HCT116 (cell line): ENCODE measurements around the gene ITGB1BP1. TPM values are rescaled to one million over a fixed set of nuclear protein-coding genes. Genes with fewer than 3 reads are reported as not detected.

Experiments used
- ATAC-seq: fragments of 200-7000 bp; cut with Tn5 transposase; 2 replicates; pipeline ENCODE4 v1.9.1; 2020; ENCODE audit warnings: mild to moderate bottlenecking, moderate library complexity
- BruUV-seq: library from RNA; stranded (reverse); fragments of 400-500 nt; replicated peaks from 2 replicates; lab custom pipeline; 2021; lab: Mats Ljungman, UMichigan
- CTCF ChIA-PET: fragments of 300-600 bp; sonication (Branson Sonifier 250); formaldehyde crosslinking; loops from one replicate; lab custom pipeline; 2021; ENCODE audit warnings: antibody characterized with exemption; lab: Charles Lee
- POLR2A ChIA-PET: fragments of 300-600, 350-600 bp; sonication (Branson Sonifier 250); formaldehyde crosslinking; loops from one replicate; lab custom pipeline; 2021; ENCODE audit warnings: antibody characterized with exemption; lab: Charles Lee
- RAD21 ChIA-PET, 2 experiments: fragments of 300-600 bp; sonication (Branson Sonifier 250); formaldehyde crosslinking; loops; one replicate each; lab custom pipeline; 2023; ENCODE audit warnings: low total read pairs in 2 of 2; ENCODE audit not compliant: uncharacterized antibody in 2 of 2, unreplicated experiment in 2 of 2, low non-redundant PET in 1 of 2; lab: Charles Lee
- DNase-seq: peaks from one replicate; pipeline ENCODE4 v3.0.0-alpha.2; 2010; ENCODE audit warnings: low read depth, low spot score
- H2AFZ ChIP-seq: fragments of 200-600 bp; shearing (Covaris generic), sonication (generic); 2 replicates; pipeline ENCODE4 v1.6.1; 2017; ENCODE audit warnings: low read depth, mixed run types, mixed read lengths, antibody characterized with exemption, low read length; ENCODE audit not compliant: poor library complexity, severe bottlenecking
- H3K27ac ChIP-seq: 2 replicates; pipeline ENCODE4 v1.5.1; 2012; ENCODE audit warnings: low read depth, low read length
- H3K27me3 ChIP-seq: fragments of 200-600 bp; sonication (generic); 2 replicates; pipeline ENCODE4 v1.6.1; 2016; ENCODE audit warnings: mixed run types, low read length, mixed read lengths; ENCODE audit not compliant: insufficient read depth
- H3K36me3 ChIP-seq, 2 experiments: fragments of 200-500 bp in 1 of 2; fragments of 200-600 bp in 1 of 2; sonication (Bioruptor generic) in 1 of 2; sonication (generic) in 1 of 2; 2 replicates each; pipeline versions ENCODE4 v1.5.1 to v1.6.1; 2014 to 2016; ENCODE audit warnings: low read length in 2 of 2, inconsistent platforms in 1 of 2, mixed read lengths in 1 of 2, mixed run types in 1 of 2; ENCODE audit not compliant: insufficient read depth in 2 of 2, control insufficient read depth in 1 of 2
- H3K4me1 ChIP-seq, 2 experiments: fragments of 200-600 bp in 1 of 2; sonication (generic) in 1 of 2; 2 replicates each; pipeline versions ENCODE4 v1.5.1 to v1.6.1; 2012 to 2017; ENCODE audit warnings: low read length in 2 of 2, inconsistent platforms in 1 of 2, mild to moderate bottlenecking in 1 of 2, mixed read lengths in 1 of 2, mixed run types in 1 of 2, moderate library complexity in 1 of 2; ENCODE audit not compliant: insufficient read depth in 2 of 2, control insufficient read depth in 1 of 2
- H3K4me2 ChIP-seq: fragments of 200-600 bp; sonication (generic); 2 replicates; pipeline ENCODE4 v1.6.1; 2017; ENCODE audit warnings: mixed run types, low read length, mixed read lengths
- H3K4me3 ChIP-seq, 2 experiments: fragments of 200-600 bp in 1 of 2; sonication (generic) in 1 of 2; replicated peaks in 1 of 2; 2 replicates each; pipeline ENCODE4 v1.5.1; 2011 to 2016; ENCODE audit warnings: low read length in 2 of 2, control low read depth in 1 of 2, low read depth in 1 of 2, mild to moderate bottlenecking in 1 of 2, mixed read lengths in 1 of 2, mixed run types in 1 of 2
- H3K79me2 ChIP-seq: fragments of 200-600 bp; sonication (generic); 2 replicates; pipeline ENCODE4 v1.6.1; 2017; ENCODE audit warnings: mild to moderate bottlenecking, mixed run types, low read length, moderate library complexity, mixed read lengths; ENCODE audit not compliant: insufficient read depth
- H3K9ac ChIP-seq: fragments of 200-600 bp; sonication (generic); 2 replicates; pipeline ENCODE4 v1.6.1; 2016; ENCODE audit warnings: low read length, mixed read lengths
- H3K9me2 ChIP-seq: fragments of 200-600 bp; sonication (generic), shearing (Covaris generic); 2 replicates; pipeline ENCODE4 v1.6.1; 2017; ENCODE audit warnings: mixed run types, mild to moderate bottlenecking, moderate library complexity; ENCODE audit not compliant: insufficient read depth
- H3K9me3 ChIP-seq, 2 experiments: fragments of 200-500 bp in 1 of 2; fragments of 200-600 bp in 1 of 2; sonication (Bioruptor generic) in 1 of 2; sonication (generic) in 1 of 2; 2 replicates each; pipeline ENCODE4 v1.6.1; 2014 to 2017; ENCODE audit warnings: low read length in 2 of 2, mixed read lengths in 2 of 2, inconsistent platforms in 1 of 2, low read depth in 1 of 2, mild to moderate bottlenecking in 1 of 2, mixed run types in 1 of 2, moderate library complexity in 1 of 2; ENCODE audit not compliant: control insufficient read depth in 1 of 2, insufficient read depth in 1 of 2
- H4K20me1 ChIP-seq: fragments of 200-600 bp; sonication (generic), shearing (Covaris generic); 2 replicates; pipeline ENCODE4 v1.6.1; 2017; ENCODE audit warnings: mixed run types, mild to moderate bottlenecking, moderate library complexity; ENCODE audit not compliant: insufficient read depth
- CBX3 ChIP-seq: IDR thresholded peaks from 2 replicates; pipeline ENCODE4 v1.6.1; 2012; ENCODE audit warnings: low read depth
- CEBPB ChIP-seq: IDR thresholded peaks from 2 replicates; pipeline ENCODE4 v1.6.1; 2012; ENCODE audit warnings: low read depth
- ELF1 ChIP-seq: IDR thresholded peaks from 2 replicates; pipeline ENCODE4 v1.6.1; 2012; ENCODE audit warnings: low read depth, borderline replicate concordance
- EZH2 ChIP-seq: fragments of 200-600 bp; sonication (generic); IDR thresholded peaks from 2 replicates; pipeline ENCODE4 v1.6.1; 2017; ENCODE audit warnings: antibody characterized with exemption, mixed run types
- EZH2phosphoT487 ChIP-seq: fragments of 200-600 bp; IDR thresholded peaks from 2 replicates; pipeline ENCODE4 v1.6.1; 2018; ENCODE audit warnings: antibody characterized with exemption, borderline replicate concordance
- FOSL1 ChIP-seq: IDR thresholded peaks from 2 replicates; pipeline ENCODE4 v1.6.1; 2012; ENCODE audit warnings: low read depth
- JUND ChIP-seq: IDR thresholded peaks from 2 replicates; pipeline ENCODE4 v1.6.1; 2012
- POLR2A ChIP-seq: IDR thresholded peaks from 2 replicates; pipeline ENCODE4 v1.7.0; 2011; ENCODE audit warnings: borderline replicate concordance; ENCODE audit not compliant: insufficient read depth, insufficient read length; ENCODE audit errors: extremely low read depth
- RAD21 ChIP-seq: IDR thresholded peaks from 2 replicates; pipeline ENCODE4 v1.6.1; 2012; ENCODE audit warnings: low read depth, mild to moderate bottlenecking
- SIN3A ChIP-seq: IDR thresholded peaks from 2 replicates; pipeline ENCODE4 v1.6.1; 2012; ENCODE audit warnings: low read depth
- SP1 ChIP-seq: IDR thresholded peaks from 2 replicates; pipeline ENCODE4 v1.6.1; 2012; ENCODE audit warnings: low read depth
- TCF7L2 ChIP-seq: IDR thresholded peaks from 2 replicates; pipeline ENCODE4 v1.7.0; 2011; ENCODE audit warnings: borderline replicate concordance, inconsistent platforms; ENCODE audit not compliant: insufficient read depth, insufficient read length; ENCODE audit errors: extremely low read depth
- YY1 ChIP-seq: IDR thresholded peaks from 2 replicates; pipeline ENCODE4 v1.6.1; 2011; ENCODE audit warnings: low read length, low read depth, moderate library complexity, mild to moderate bottlenecking; ENCODE audit not compliant: insufficient replicate concordance; ENCODE audit errors: extremely low read depth
- ZFX ChIP-seq: fragments of 450-650 bp; IDR thresholded peaks from 2 replicates; pipeline ENCODE4 v1.6.1; 2017
- ZNF274 ChIP-seq: fragments of 200-500 bp; sonication (Bioruptor generic); IDR thresholded peaks from 2 replicates; pipeline ENCODE4 v1.6.1; 2014; ENCODE audit warnings: mild to moderate bottlenecking, low read depth, low read length, inconsistent platforms
- intact Hi-C: fragments of 100-400 bp; cut with micrococcal nuclease; formaldehyde crosslinking; loops from 2 replicates; pipeline ENCODE4 v1.10.0; 2022
- total RNA-seq: library from RNA; stranded (reverse); gene quantifications from one replicate; pipeline ENCODE4 v1.2.1, GENCODE V29; 2021; ENCODE audit not compliant: unreplicated experiment
- TF ChIP-seq, protein P1 (sequence below): IDR thresholded peaks from 2 replicates; pipeline ENCODE4 v1.6.1; 2011; ENCODE audit warnings: mild to moderate bottlenecking, low read length, moderate library complexity; ENCODE audit not compliant: insufficient replicate concordance; ENCODE audit errors: extremely low read depth
- TF ChIP-seq, protein P2 (sequence below), 3 experiments: fragments of 200-600 bp in 1 of 3; sonication (generic) in 1 of 3; IDR thresholded peaks in 2 of 3; conservative IDR thresholded peaks in 1 of 3; 2 replicates each; pipeline ENCODE4 v1.5.1; 2012 to 2017; ENCODE audit warnings: low read depth in 2 of 3, low read length in 2 of 3, antibody characterized with exemption in 1 of 3, borderline replicate concordance in 1 of 3, control low read depth in 1 of 3, mild to moderate bottlenecking in 1 of 3, mixed read lengths in 1 of 3, mixed run types in 1 of 3, moderate library complexity in 1 of 3; ENCODE audit not compliant: insufficient read depth in 1 of 3

Gene ITGB1BP1
- total RNA-seq, 1 experiment from 2014 or later, result 86.9 TPM

DNA sequence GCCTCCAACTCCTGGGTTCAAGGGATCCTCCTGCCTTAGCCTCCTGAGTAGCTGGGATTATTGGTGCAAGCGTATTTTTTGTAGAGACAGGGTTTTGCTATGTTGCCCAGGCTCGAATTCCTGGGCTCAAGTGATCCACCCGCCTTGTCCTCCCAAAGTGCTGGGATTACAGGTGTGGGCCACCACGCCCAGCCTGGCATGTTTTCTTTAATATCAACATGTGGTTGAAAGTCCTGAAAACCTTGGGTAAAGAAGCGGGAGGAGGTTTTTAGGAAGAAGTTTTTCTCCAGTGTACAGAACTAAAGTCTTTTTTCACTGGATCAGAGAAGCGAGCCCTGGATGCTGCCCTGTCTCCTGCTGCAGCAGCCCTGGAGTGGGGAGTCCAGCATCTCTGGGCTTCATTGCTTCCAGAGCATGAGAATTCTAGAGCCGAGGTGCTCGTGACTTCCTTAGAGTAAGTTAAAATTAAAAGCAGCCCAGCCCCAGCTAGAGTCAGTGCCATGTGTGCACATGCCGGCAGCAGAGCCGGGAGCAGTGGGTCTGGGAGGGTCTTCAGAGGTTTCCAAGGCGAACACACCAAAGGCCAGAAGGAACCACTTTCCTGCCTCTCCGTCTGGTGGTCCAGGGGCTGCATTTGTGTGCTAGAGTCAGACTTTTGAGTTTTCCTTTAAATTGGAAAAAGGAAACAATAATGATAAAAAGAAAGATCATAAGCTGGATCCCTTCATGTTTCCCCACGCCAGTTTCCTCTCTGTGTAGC, 31.2 kb downstream of the ITGB1BP1 start:
- peaks cover 7 to 9% of the 10 kb centered on the region in 2 experiments for H3K4me1 ChIP-seq
- H3K36me3 ChIP-seq, result peaks cover 0 to 4% of the 10 kb centered on the region in 2 experiments; a peak in 1 of 4 replicates
- no peak overlapping the region for H2AFZ ChIP-seq
- H3K9ac ChIP-seq, result no peak overlapping the region
- intact Hi-C loops, result no loop called here
- H3K4me3 ChIP-seq, result no peak overlapping the region
- DNase-seq, result no peak
- POLR2A ChIA-PET, result no interaction called here
- H3K27me3 ChIP-seq, result no peaks in the 10 kb centered on the region
- H3K27ac ChIP-seq, result no peak overlapping the region
- no peaks in the 10 kb centered on the region for H3K9me3 ChIP-seq
- no peaks in the 10 kb centered on the region for H3K9me2 ChIP-seq
- H3K79me2 ChIP-seq, result no peaks in the 10 kb centered on the region
- H4K20me1 ChIP-seq, result no peaks in the 10 kb centered on the region
- RAD21 ChIA-PET, result no interaction called here
- ATAC-seq, result no peak
- no peak overlapping the region for H3K4me2 ChIP-seq
- TF ChIP-seq EZH2phosphoT487 (no peak), CEBPB (no peak), JUND (no peak), FOSL1 (no peak), POLR2A (no peak), ELF1 (no peak), CBX3 (no peak), RAD21 (no peak), ZNF274 (no peak), SIN3A (no peak), TCF7L2 (no peak), SP1 (no peak), EZH2 (no peak), ZFX (no peak), YY1 (no peak)
- TF ChIP-seq, protein P1, sequence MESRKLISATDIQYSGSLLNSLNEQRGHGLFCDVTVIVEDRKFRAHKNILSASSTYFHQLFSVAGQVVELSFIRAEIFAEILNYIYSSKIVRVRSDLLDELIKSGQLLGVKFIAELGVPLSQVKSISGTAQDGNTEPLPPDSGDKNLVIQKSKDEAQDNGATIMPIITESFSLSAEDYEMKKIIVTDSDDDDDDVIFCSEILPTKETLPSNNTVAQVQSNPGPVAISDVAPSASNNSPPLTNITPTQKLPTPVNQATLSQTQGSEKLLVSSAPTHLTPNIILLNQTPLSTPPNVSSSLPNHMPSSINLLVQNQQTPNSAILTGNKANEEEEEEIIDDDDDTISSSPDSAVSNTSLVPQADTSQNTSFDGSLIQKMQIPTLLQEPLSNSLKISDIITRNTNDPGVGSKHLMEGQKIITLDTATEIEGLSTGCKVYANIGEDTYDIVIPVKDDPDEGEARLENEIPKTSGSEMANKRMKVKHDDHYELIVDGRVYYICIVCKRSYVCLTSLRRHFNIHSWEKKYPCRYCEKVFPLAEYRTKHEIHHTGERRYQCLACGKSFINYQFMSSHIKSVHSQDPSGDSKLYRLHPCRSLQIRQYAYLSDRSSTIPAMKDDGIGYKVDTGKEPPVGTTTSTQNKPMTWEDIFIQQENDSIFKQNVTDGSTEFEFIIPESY, result no peak
- TF ChIP-seq, protein P2, sequence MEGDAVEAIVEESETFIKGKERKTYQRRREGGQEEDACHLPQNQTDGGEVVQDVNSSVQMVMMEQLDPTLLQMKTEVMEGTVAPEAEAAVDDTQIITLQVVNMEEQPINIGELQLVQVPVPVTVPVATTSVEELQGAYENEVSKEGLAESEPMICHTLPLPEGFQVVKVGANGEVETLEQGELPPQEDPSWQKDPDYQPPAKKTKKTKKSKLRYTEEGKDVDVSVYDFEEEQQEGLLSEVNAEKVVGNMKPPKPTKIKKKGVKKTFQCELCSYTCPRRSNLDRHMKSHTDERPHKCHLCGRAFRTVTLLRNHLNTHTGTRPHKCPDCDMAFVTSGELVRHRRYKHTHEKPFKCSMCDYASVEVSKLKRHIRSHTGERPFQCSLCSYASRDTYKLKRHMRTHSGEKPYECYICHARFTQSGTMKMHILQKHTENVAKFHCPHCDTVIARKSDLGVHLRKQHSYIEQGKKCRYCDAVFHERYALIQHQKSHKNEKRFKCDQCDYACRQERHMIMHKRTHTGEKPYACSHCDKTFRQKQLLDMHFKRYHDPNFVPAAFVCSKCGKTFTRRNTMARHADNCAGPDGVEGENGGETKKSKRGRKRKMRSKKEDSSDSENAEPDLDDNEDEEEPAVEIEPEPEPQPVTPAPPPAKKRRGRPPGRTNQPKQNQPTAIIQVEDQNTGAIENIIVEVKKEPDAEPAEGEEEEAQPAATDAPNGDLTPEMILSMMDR (IDR thresholded peaks at IDR 0.05 in 2 of 3, conservative IDR thresholded peaks at IDR 0.05 in 1 of 3; ENCODE audit: borderline replicate concordance in 1 of 3, insufficient read depth in 1 of 3, low read depth in 2 of 3, low read length in 2 of 3), result no peak
- TF ChIP-seq, all 23 proteins: peak for 0
- no TSS peak for BruUV-seq
- CTCF ChIA-PET, result no interaction called here
